Esophagus muscularis mucosa (tissue), 4 donors: ENCODE data around the gene TAMALIN. TPM values are rescaled to one million over a fixed set of nuclear protein-coding genes. Genes with fewer than 3 reads are reported as not detected.

Source experiments
- DNase-seq: peaks from one replicate; pipeline ENCODE4 v3.0.0-alpha.2; 2017; ENCODE audit errors: extremely low spot score
- H3K27ac ChIP-seq, 4 donors: fragments of 200-600 bp; sonication (generic); replicated peaks in 1 of 4; 1 replicate in 3 of 4; 2 replicates in 1 of 4; pipeline ENCODE4 v1.5.1; 2016 to 2019; ENCODE audit warnings: mild to moderate bottlenecking in 1 of 4
- H3K27me3 ChIP-seq, 4 donors: fragments of 200-600 bp; sonication (generic); one replicate each; pipeline versions ENCODE4 v1.5.1 to v1.6.0; 2016 to 2019
- H3K36me3 ChIP-seq, 4 donors: fragments of 200-600 bp; sonication (generic); one replicate each; pipeline ENCODE4 v1.5.1; 2016 to 2019
- H3K4me1 ChIP-seq, 4 donors: fragments of 200-600 bp; sonication (generic); one replicate each; pipeline ENCODE4 v1.5.1; 2016 to 2019
- H3K4me3 ChIP-seq, 4 donors: fragments of 200-600 bp; sonication (generic); 1 replicate in 2 of 4; 2 replicates in 2 of 4; pipeline ENCODE4 v1.5.1; 2016 to 2019; ENCODE audit warnings: mild to moderate bottlenecking in 4 of 4, moderate library complexity in 1 of 4
- H3K9me3 ChIP-seq, 4 donors: fragments of 200-600 bp; sonication (generic); 1 replicate in 3 of 4; 2 replicates in 1 of 4; pipeline ENCODE4 v1.5.1; 2016 to 2019
- CTCF ChIP-seq, 3 experiments: fragments of 200-600 bp in 2 of 3; fragments of 450-650 bp in 1 of 3; sonication (generic) in 2 of 3; IDR thresholded peaks; one replicate each; pipeline ENCODE4 v1.5.1; 2017 to 2019; ENCODE audit warnings: antibody characterized with exemption in 3 of 3, mild to moderate bottlenecking in 2 of 3, moderate library complexity in 1 of 3
- EP300 ChIP-seq: sonication (generic); formaldehyde crosslinking; IDR thresholded peaks from one replicate; pipeline ENCODE4 v1.6.1; 2017; ENCODE audit warnings: antibody characterized with exemption
- POLR2A ChIP-seq: fragments of 450-650 bp; IDR thresholded peaks from one replicate; pipeline ENCODE4 v1.6.1; 2017; ENCODE audit warnings: antibody characterized with exemption, moderate library complexity, mild to moderate bottlenecking, low read depth
- POLR2AphosphoS5 ChIP-seq, 2 donors: sonication (generic); formaldehyde crosslinking; IDR thresholded peaks; one replicate each; pipeline ENCODE4 v1.6.1; 2017; ENCODE audit warnings: antibody characterized with exemption in 2 of 2
- WGBS: methylation state at CpG from one replicate; pipeline ENCODE4 v1.1.5; 2018; 5-methylcytosine and 5-hydroxymethylcytosine counted together
- intact Hi-C: fragments of 100-400 bp; cut with DNase I; formaldehyde crosslinking; loops from one replicate; pipeline ENCODE4 v1.15.1; 2023
- total RNA-seq, 4 donors: library from RNA; depleted of rRNA; stranded (reverse); fragments of >200 nt; gene quantifications; one replicate each; pipeline versions ENCODE4 v1.1.0 to v1.2.1, GENCODE V29; 2016

TAMALIN gene
- total RNA-seq, 4 donors from 2014 or later = 13.3 to 26.9 (median 18.3) TPM

GRCh38 chr12:51986834-51987233 is 19.9 kb upstream of the TAMALIN start:
- H3K4me1 ChIP-seq = no peaks in the 10 kb centered on the region
- no peaks in the 10 kb centered on the region for H3K27me3 ChIP-seq
- TF ChIP-seq POLR2AphosphoS5 (IDR thresholded peaks at IDR 0.05) (no peak), POLR2A (no peak), CTCF (IDR thresholded peaks at IDR 0.05) (no peak)
- H3K27ac ChIP-seq = no peak overlapping the region
- H3K9me3 ChIP-seq = no peaks in the 10 kb centered on the region
- intact Hi-C loops = no loop called here
- no peak for DNase-seq
- H3K4me3 ChIP-seq = no peak overlapping the region
- peaks cover 26 to 98% (median 77%) of the 10 kb centered on the region in 4 donors for H3K36me3 ChIP-seq
- WGBS = 90% methylated on average over 8 of the region's 8 CpGs

- TF ChIP-seq EP300 (no peak), POLR2A (no peak)
- no peak overlapping the region for H3K4me3 ChIP-seq
- intact Hi-C loops = no loop called here
- no peaks in the 10 kb centered on the region for H3K27me3 ChIP-seq
- no peak for DNase-seq
- peaks cover 0 to 4% (median 1%) of the 10 kb centered on the region in 4 donors for H3K4me1 ChIP-seq
- H3K36me3 ChIP-seq = peaks cover 8 to 87% (median 66%) of the 10 kb centered on the region in 4 donors
- H3K9me3 ChIP-seq = no peaks in the 10 kb centered on the region
- WGBS = 93% methylated on average over 5 of the region's 5 CpGs
- no peak overlapping the region for H3K27ac ChIP-seq
Observed at GRCh38 chr12:51992246-51992645, 14.5 kb upstream of the TAMALIN start.

- 84% methylated on average over 7 of the region's 17 CpGs for WGBS
- no peaks in the 10 kb centered on the region for H3K9me3 ChIP-seq
- H3K4me3 ChIP-seq = no peak overlapping the region
- H3K4me1 ChIP-seq = peaks cover 0 to 4% (median 1%) of the 10 kb centered on the region in 4 donors
- peaks cover 8 to 66% (median 55%) of the 10 kb centered on the region in 4 donors for H3K36me3 ChIP-seq
- DNase-seq = no peak
- no peaks in the 10 kb centered on the region for H3K27me3 ChIP-seq
- intact Hi-C loops = no loop called here
- no peak for TF ChIP-seq CTCF (IDR thresholded peaks at IDR 0.05)
- no peak overlapping the region for H3K27ac ChIP-seq
Observed at GRCh38 chr12:51994539-51994820, 12.3 kb upstream of the TAMALIN start.

GRCh38 chr12:51994959-51995358 is 11.8 kb upstream of the TAMALIN start:
- no peaks in the 10 kb centered on the region for H3K9me3 ChIP-seq
- DNase-seq = no peak
- H3K4me3 ChIP-seq = no peak overlapping the region
- H3K27me3 ChIP-seq = no peaks in the 10 kb centered on the region
- 53% methylated on average over 2 of the region's 4 CpGs for WGBS
- intact Hi-C loops = loop anchor here (5.0 kb wide), 1 partner anchor 127 kb away; no protein-coding TSS in a partner anchor
- TF ChIP-seq EP300 (no peak), POLR2AphosphoS5 (IDR thresholded peaks at IDR 0.05) (no peak), CTCF (IDR thresholded peaks at IDR 0.05) (no peak), POLR2A (no peak)
- H3K4me1 ChIP-seq = peaks cover 0 to 4% (median 1%) of the 10 kb centered on the region in 4 donors
- H3K36me3 ChIP-seq = peaks cover 8 to 61% (median 53%) of the 10 kb centered on the region in 4 donors
- H3K27ac ChIP-seq = no peak overlapping the region

GRCh38 chr12:51997136-51997535 is 9.6 kb upstream of the TAMALIN start:
- peaks cover under 1 to 45% (median 39%) of the 10 kb centered on the region in 4 donors for H3K36me3 ChIP-seq
- TF ChIP-seq CTCF (IDR thresholded peaks at IDR 0.05) (no peak), POLR2A (no peak), POLR2AphosphoS5 (IDR thresholded peaks at IDR 0.05) (no peak), EP300 (no peak)
- no peak overlapping the region for H3K4me3 ChIP-seq
- H3K4me1 ChIP-seq = peaks cover 0 to 4% (median 1%) of the 10 kb centered on the region in 4 donors
- H3K27ac ChIP-seq = no peak overlapping the region
- 83% methylated on average over 5 of the region's 5 CpGs for WGBS
- no peaks in the 10 kb centered on the region for H3K27me3 ChIP-seq
- intact Hi-C loops = loop anchor here (5.0 kb wide), 1 partner anchor 125 kb away; no protein-coding TSS in a partner anchor
- H3K9me3 ChIP-seq = no peaks in the 10 kb centered on the region
- DNase-seq = no peak
